ACC112 (cell line): Measurements from ENCODE around the gene CTTNBP2.

Source experiments
- H2AFZ ChIP-seq: fragments of 200-600 bp; sonication (generic); one replicate; pipeline ENCODE4 v1.6.0; 2017; ENCODE audit warnings: antibody characterized with exemption, low read length; ENCODE audit not compliant: unreplicated experiment
- H3K27ac ChIP-seq: fragments of 200-600 bp; sonication (generic); 2 replicates; pipeline ENCODE4 v1.5.1; 2014; ENCODE audit warnings: low read depth, mild to moderate bottlenecking, antibody characterized with exemption, low read length, moderate library complexity
- H3K27me3 ChIP-seq: fragments of 200-600 bp; sonication (generic); 2 replicates; pipeline ENCODE4 v1.6.1; 2014; ENCODE audit warnings: mild to moderate bottlenecking, antibody characterized with exemption, low read length, moderate library complexity, mixed read lengths; ENCODE audit not compliant: insufficient read depth
- H3K36me3 ChIP-seq: fragments of 200-600 bp; sonication (generic); 2 replicates; pipeline ENCODE4 v1.6.1; 2016; ENCODE audit warnings: mild to moderate bottlenecking, antibody characterized with exemption, low read length, moderate library complexity, mixed read lengths; ENCODE audit not compliant: insufficient read depth
- H3K4me1 ChIP-seq: fragments of 200-600 bp; sonication (generic); one replicate; pipeline ENCODE4 v1.6.1; 2016; ENCODE audit warnings: low read length, mixed read lengths; ENCODE audit not compliant: insufficient read depth, unreplicated experiment, control insufficient read depth
- H3K4me3 ChIP-seq: fragments of 200-600 bp; sonication (generic); 2 replicates; pipeline ENCODE4 v1.5.1; 2014; ENCODE audit warnings: mild to moderate bottlenecking, low read depth, low read length
- H3K79me2 ChIP-seq: fragments of 200-600 bp; sonication (generic); one replicate; pipeline ENCODE4 v1.6.0; 2016; ENCODE audit warnings: low read length; ENCODE audit not compliant: control insufficient read depth, unreplicated experiment, insufficient read depth

The CTTNBP2 gene

GRCh38 chr7:117870448-117871130, 2.7 kb downstream of the CTTNBP2 start:
- H2AFZ ChIP-seq, result no peak overlapping the region
- H3K27me3 ChIP-seq, result peaks cover 79% of the 10 kb centered on the region
- H3K4me3 ChIP-seq, result no peak overlapping the region
- H3K27ac ChIP-seq, result no peak overlapping the region
- H3K4me1 ChIP-seq, result no peaks in the 10 kb centered on the region
- H3K36me3 ChIP-seq, result no peaks in the 10 kb centered on the region
- no peaks in the 10 kb centered on the region for H3K79me2 ChIP-seq

DNA sequence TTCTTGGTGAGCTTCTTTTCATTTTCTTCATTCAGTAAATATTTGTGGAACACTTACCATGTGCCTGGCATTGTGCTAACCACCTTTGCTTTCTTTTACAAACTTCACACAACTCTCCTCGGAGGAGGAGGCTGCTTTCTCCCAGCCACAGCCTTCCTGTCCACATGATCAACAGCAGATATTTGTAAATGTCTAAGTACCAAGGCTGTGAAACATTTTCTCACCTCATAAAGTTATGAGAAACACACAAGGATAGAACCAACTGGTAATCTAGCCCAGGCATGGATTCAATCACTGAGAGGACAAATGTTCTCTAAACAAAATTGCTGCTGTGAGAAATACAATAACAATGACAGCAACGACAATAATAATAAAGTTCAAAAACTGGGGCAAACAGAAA, 3.9 kb downstream of the CTTNBP2 start:
- Histone ChIP-seq H3K27me3 (peaks cover 69% of the 10 kb centered on the region), H3K4me3 (no peak overlapping the region), H2AFZ (no peak overlapping the region), H3K27ac (no peak overlapping the region), H3K4me1 (no peaks in the 10 kb centered on the region), H3K36me3 (no peaks in the 10 kb centered on the region), H3K79me2 (no peaks in the 10 kb centered on the region)

DNA sequence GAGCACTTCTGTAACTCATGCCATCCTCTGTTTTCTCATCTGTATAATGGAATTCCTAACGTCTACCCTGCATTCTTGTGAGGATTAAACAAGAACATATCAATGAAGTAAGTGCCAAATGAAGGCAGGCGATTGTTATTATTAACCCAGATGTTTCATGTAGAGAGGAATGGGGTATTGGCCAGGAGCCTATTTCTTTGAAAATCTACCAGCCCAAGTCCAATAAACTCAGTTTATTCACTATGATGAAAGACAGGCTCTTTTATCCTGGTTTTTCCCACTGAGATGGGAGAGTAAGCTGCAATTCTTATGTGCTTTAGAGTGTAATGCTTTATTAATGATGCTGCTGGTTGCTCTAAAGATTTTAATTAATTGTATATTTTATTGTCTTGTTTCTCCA, 9.6 kb downstream of the CTTNBP2 start:
- Histone ChIP-seq H3K27ac (no peak overlapping the region), H2AFZ (no peak overlapping the region), H3K4me1 (no peaks in the 10 kb centered on the region), H3K27me3 (peaks cover 17% of the 10 kb centered on the region), H3K36me3 (no peaks in the 10 kb centered on the region), H3K79me2 (no peaks in the 10 kb centered on the region), H3K4me3 (no peak overlapping the region)

DNA sequence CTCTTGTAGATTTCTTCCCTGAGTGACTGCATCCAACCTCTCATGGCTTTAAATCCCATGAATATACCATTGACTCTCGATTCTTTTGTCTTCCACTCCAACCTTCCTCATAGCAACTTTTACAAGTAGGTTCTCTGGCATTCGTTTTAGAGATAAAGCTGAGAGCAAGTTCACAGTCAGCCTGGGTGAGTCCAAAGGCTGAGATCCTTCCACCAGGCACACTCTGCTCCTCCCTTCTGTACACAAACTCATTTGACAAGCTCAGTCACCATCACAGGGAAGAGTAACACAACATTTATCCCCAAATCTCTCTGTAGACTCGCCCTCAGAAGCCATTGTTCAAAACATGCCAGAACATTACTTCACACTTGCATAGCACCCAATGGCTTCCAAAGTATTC, 10.9 kb downstream of the CTTNBP2 start:
- Histone ChIP-seq H3K4me1 (no peaks in the 10 kb centered on the region), H3K4me3 (no peak overlapping the region)

DNA sequence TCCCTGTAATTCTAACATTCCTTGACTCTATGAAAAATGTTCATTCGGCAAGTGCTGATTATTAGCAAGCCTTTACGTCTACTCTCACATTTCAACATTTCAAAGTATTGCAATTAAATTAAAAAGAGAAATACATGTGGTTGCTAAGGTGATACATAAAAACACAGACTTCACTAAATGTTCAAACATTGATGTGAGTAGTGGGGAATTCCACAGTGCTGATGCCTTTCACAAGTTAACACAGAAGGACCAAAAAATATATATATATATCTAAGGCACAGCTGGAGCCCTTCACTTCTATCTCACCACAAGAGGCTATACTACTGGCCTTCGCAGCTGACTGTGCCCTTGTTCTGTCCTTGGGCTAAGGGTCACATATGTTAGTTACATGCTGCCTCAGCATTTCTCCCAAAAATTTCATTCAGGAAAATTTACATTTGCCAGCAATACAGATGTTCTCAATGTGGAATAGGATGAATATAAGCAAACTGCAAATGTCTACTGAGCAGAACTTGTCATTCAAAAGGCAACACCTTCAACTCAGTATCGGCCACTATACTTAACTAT, 13.9 kb downstream of the CTTNBP2 start:
- H3K27me3 ChIP-seq, result no peaks in the 10 kb centered on the region; the same call in 1 of the 2 replicates
- H3K36me3 ChIP-seq, result no peaks in the 10 kb centered on the region
- H3K79me2 ChIP-seq, result no peaks in the 10 kb centered on the region
- no peak overlapping the region for H3K4me3 ChIP-seq
- H3K27ac ChIP-seq, result no peak overlapping the region
- H2AFZ ChIP-seq, result no peak overlapping the region
- H3K4me1 ChIP-seq, result no peaks in the 10 kb centered on the region

More for the DNA sequence above, 10.9 kb downstream of the CTTNBP2 start:
- Histone ChIP-seq H3K27ac (no peak overlapping the region), H3K36me3 (no peaks in the 10 kb centered on the region), H3K79me2 (no peaks in the 10 kb centered on the region), H3K27me3 (peaks cover 11% of the 10 kb centered on the region; the same call in 1 of the 2 replicates), H2AFZ (no peak overlapping the region)

DNA sequence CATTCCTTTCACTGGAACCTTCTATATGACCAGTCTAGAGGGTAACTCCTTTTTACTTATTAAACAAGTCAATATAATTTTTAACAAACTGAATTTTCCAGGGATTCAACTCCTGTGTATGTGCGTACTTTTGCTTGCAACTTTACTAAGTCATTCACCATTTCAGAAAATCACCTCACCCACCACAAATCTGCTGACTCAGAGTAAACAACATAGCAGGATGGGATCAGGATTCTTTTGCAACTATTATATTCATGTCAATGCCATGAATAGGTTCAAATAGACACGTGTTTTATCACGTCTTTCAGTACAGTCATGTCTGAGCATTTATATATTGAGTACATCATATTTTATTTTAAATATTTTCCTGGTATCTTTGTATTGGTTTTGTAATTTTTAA, 14.5 kb downstream of the CTTNBP2 start:
- no peak overlapping the region for H3K27ac ChIP-seq
- H2AFZ ChIP-seq, result no peak overlapping the region
- no peaks in the 10 kb centered on the region for H3K4me1 ChIP-seq
- H3K27me3 ChIP-seq, result no peaks in the 10 kb centered on the region; the same call in 1 of the 2 replicates
- no peak overlapping the region for H3K4me3 ChIP-seq
- H3K36me3 ChIP-seq, result no peaks in the 10 kb centered on the region
- no peaks in the 10 kb centered on the region for H3K79me2 ChIP-seq

- H3K27me3 ChIP-seq, result no peaks in the 10 kb centered on the region; the same call in 1 of the 2 replicates
- H3K79me2 ChIP-seq, result no peaks in the 10 kb centered on the region
- H3K36me3 ChIP-seq, result no peaks in the 10 kb centered on the region
- no peaks in the 10 kb centered on the region for H3K4me1 ChIP-seq
- no peak overlapping the region for H3K4me3 ChIP-seq
- no peak overlapping the region for H2AFZ ChIP-seq
- no peak overlapping the region for H3K27ac ChIP-seq
Observed at GRCh38 chr7:117857718-117858117, 15.5 kb downstream of the CTTNBP2 start.

GRCh38 chr7:117856196-117856595, 17.0 kb downstream of the CTTNBP2 start:
- Histone ChIP-seq H2AFZ (no peak overlapping the region), H3K4me1 (no peaks in the 10 kb centered on the region), H3K36me3 (no peaks in the 10 kb centered on the region), H3K27me3 (no peaks in the 10 kb centered on the region; the same call in 1 of the 2 replicates), H3K79me2 (no peaks in the 10 kb centered on the region), H3K4me3 (no peak overlapping the region), H3K27ac (no peak overlapping the region)

- Histone ChIP-seq H2AFZ (no peak overlapping the region), H3K27ac (no peak overlapping the region), H3K36me3 (no peaks in the 10 kb centered on the region), H3K79me2 (no peaks in the 10 kb centered on the region), H3K27me3 (no peaks in the 10 kb centered on the region; the same call in 1 of the 2 replicates), H3K4me3 (no peak overlapping the region), H3K4me1 (no peaks in the 10 kb centered on the region)
Observed at GRCh38 chr7:117854186-117854585, 19.1 kb downstream of the CTTNBP2 start.

GRCh38 chr7:117848941-117849340, 24.3 kb downstream of the CTTNBP2 start:
- Histone ChIP-seq H3K4me3 (no peak overlapping the region), H3K27ac (no peak overlapping the region), H3K36me3 (no peaks in the 10 kb centered on the region), H2AFZ (no peak overlapping the region), H3K79me2 (no peaks in the 10 kb centered on the region), H3K4me1 (no peaks in the 10 kb centered on the region), H3K27me3 (no peaks in the 10 kb centered on the region)

DNA sequence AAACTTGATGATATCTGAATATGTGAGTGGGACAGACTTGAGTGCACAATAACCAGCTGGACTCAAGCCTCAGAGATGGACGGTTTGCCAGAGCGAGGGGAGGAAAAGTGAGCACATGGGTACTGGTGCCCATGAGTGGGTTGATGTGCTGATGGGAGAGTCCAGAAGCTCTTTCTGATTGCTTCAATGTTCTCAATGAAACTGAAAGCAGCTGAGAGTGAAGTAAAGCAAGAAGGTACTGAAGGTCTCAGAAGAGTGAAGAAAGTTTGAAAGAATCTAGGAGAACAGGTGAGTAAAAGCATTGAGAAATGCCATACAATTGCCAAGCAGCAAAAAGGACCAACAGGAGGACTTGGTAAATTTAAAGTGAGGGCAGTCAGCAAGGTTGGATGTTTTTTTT, 28.6 kb downstream of the CTTNBP2 start:
- Histone ChIP-seq H2AFZ (no peak overlapping the region), H3K4me1 (no peaks in the 10 kb centered on the region), H3K27ac (no peak overlapping the region), H3K79me2 (no peaks in the 10 kb centered on the region), H3K4me3 (no peak overlapping the region), H3K36me3 (no peaks in the 10 kb centered on the region), H3K27me3 (no peaks in the 10 kb centered on the region)
